CD14-positive monocyte (primary cell): ENCODE data around the gene CAPN3. TPM values are rescaled to one million over a fixed set of nuclear protein-coding genes. Genes with fewer than 3 reads are reported as not detected.

Source experiments
- DNase-seq, 3 donors: peaks; one replicate each; pipeline ENCODE4 v3.0.0-alpha.2; 2011 to 2022
- H2AFZ ChIP-seq: 2 replicates; pipeline ENCODE4 v1.6.0; 2012; ENCODE audit warnings: mild to moderate bottlenecking, low read depth, low read length, inconsistent platforms; ENCODE audit not compliant: insufficient read depth, poor library complexity, severe bottlenecking
- H3K27ac ChIP-seq, 2 donors: 1 replicate in 1 of 2; 2 replicates in 1 of 2; pipeline ENCODE4 v1.5.1; 2012 to 2013; ENCODE audit warnings: low read length in 2 of 2, control low read depth in 1 of 2, inconsistent platforms in 1 of 2, low read depth in 1 of 2, mild to moderate bottlenecking in 1 of 2
- H3K27me3 ChIP-seq, 2 donors: one replicate each; pipeline versions ENCODE4 v1.6.0 to v1.6.1; 2011 to 2013; ENCODE audit warnings: low read length in 2 of 2; ENCODE audit not compliant: control insufficient read depth in 2 of 2, insufficient read depth in 2 of 2
- H3K36me3 ChIP-seq, 2 donors: replicated peaks in 1 of 2; 1 replicate in 1 of 2; 2 replicates in 1 of 2; pipeline versions ENCODE4 v1.5.1 to v1.6.1; 2012 to 2013; ENCODE audit warnings: low read length in 2 of 2, control low read depth in 1 of 2, inconsistent platforms in 1 of 2, mild to moderate bottlenecking in 1 of 2; ENCODE audit not compliant: insufficient read depth in 2 of 2, control insufficient read depth in 1 of 2
- H3K4me1 ChIP-seq, 2 donors: 1 replicate in 1 of 2; 2 replicates in 1 of 2; pipeline versions ENCODE4 v1.5.1 to v1.6.1; 2012 to 2013; ENCODE audit warnings: low read length in 2 of 2, control low read depth in 1 of 2, inconsistent platforms in 1 of 2, mild to moderate bottlenecking in 1 of 2, moderate library complexity in 1 of 2; ENCODE audit not compliant: insufficient read depth in 2 of 2, control insufficient read depth in 1 of 2
- H3K4me2 ChIP-seq: replicated peaks from 2 replicates; pipeline ENCODE3; 2012; ENCODE audit warnings: low read length, moderate library complexity, mild to moderate bottlenecking; ENCODE audit not compliant: poor library complexity, severe bottlenecking; ENCODE audit errors: extremely low read depth
- H3K4me3 ChIP-seq, 3 experiments: fragments of 200-600 bp in 1 of 3; sonication (generic) in 1 of 3; replicated peaks in 1 of 3; 1 replicate in 2 of 3; 2 replicates in 1 of 3; pipeline ENCODE4 v1.5.1; 2011 to 2013; ENCODE audit warnings: low read length in 3 of 3, mild to moderate bottlenecking in 3 of 3, control low read depth in 2 of 3, low read depth in 2 of 3, inconsistent platforms in 1 of 3, moderate library complexity in 1 of 3
- H3K79me2 ChIP-seq: 2 replicates; pipeline ENCODE4 v1.6.0; 2012; ENCODE audit warnings: mild to moderate bottlenecking, control low read depth, inconsistent platforms, low read length, moderate library complexity; ENCODE audit not compliant: insufficient read depth
- H3K9ac ChIP-seq: 2 replicates; pipeline ENCODE4 v1.6.0; 2017; ENCODE audit warnings: low read length, mild to moderate bottlenecking; ENCODE audit not compliant: insufficient read depth, poor library complexity, severe bottlenecking
- H3K9me3 ChIP-seq, 2 donors: replicated peaks in 1 of 2; 1 replicate in 1 of 2; 2 replicates in 1 of 2; pipeline versions ENCODE4 v1.5.1 to v1.6.1; 2012 to 2013; ENCODE audit warnings: low read length in 2 of 2, control low read depth in 1 of 2; ENCODE audit not compliant: control insufficient read depth in 1 of 2, insufficient read depth in 1 of 2
- H4K20me1 ChIP-seq: 2 replicates; pipeline ENCODE4 v1.6.0; 2012; ENCODE audit warnings: mild to moderate bottlenecking, low read length, control low read depth, moderate library complexity; ENCODE audit not compliant: insufficient read depth
- H3K27ac Mint-ChIP-seq, 7 donors: one replicate each; pipeline ENCODE4 v1.8.0; 2020; ENCODE audit warnings: mild to moderate bottlenecking in 7 of 7, mixed read lengths in 7 of 7, moderate library complexity in 6 of 7, inconsistent platforms in 2 of 7
- H3K27me3 Mint-ChIP-seq, 3 donors: one replicate each; pipeline ENCODE4 v1.8.0; 2021 to 2022; ENCODE audit warnings: low read depth in 3 of 3, mild to moderate bottlenecking in 3 of 3, mixed read lengths in 3 of 3, moderate library complexity in 3 of 3, inconsistent platforms in 1 of 3
- H3K36me3 Mint-ChIP-seq, 2 donors: one replicate each; pipeline ENCODE4 v1.8.0; 2020; ENCODE audit warnings: mixed read lengths in 2 of 2, inconsistent platforms in 1 of 2, mild to moderate bottlenecking in 1 of 2
- H3K4me1 Mint-ChIP-seq: one replicate; pipeline ENCODE4 v1.8.0; 2020; ENCODE audit warnings: mild to moderate bottlenecking, mixed read lengths
- H3K4me3 Mint-ChIP-seq, 2 donors: one replicate each; pipeline ENCODE4 v1.8.0; 2020; ENCODE audit warnings: mild to moderate bottlenecking in 2 of 2, mixed read lengths in 2 of 2, moderate library complexity in 1 of 2
- H3K9me3 Mint-ChIP-seq, 7 donors: one replicate each; pipeline ENCODE4 v1.8.0; 2020 to 2022; ENCODE audit warnings: mixed read lengths in 7 of 7, mild to moderate bottlenecking in 6 of 7, moderate library complexity in 6 of 7, inconsistent platforms in 2 of 7
- CTCF ChIP-seq: fragments of 200-600 bp; IDR thresholded peaks from one replicate; pipeline ENCODE4 v1.8.0; 2022; ENCODE audit warnings: antibody characterized with exemption, mild to moderate bottlenecking
- WGBS: methylation state at CpG from one replicate; pipeline ENCODE4 v1.1.5; 2013; ENCODE audit warnings: missing lambda C conversion rate; ENCODE audit not compliant: insufficient coverage; 5-methylcytosine and 5-hydroxymethylcytosine counted together
- intact Hi-C, 2 donors: fragments of 100-400 bp; cut with micrococcal nuclease; formaldehyde crosslinking; loops; one replicate each; pipeline versions ENCODE4 v1.15.0 to v1.15.1; 2023
- polyA plus RNA-seq, 3 donors: library from polyadenylated mRNA; depleted of rRNA in 1 of 3; unstranded in 2 of 3; stranded (reverse) in 1 of 3; fragments of 300-500 nt in 2 of 3; fragments of >200 nt in 1 of 3; fragmentation: Illumina TruSeq in 2 of 3; gene quantifications; 1 replicate in 2 of 3; 2 replicates in 1 of 3; pipeline ENCODE4 v1.2.3, GENCODE V29; 2012 to 2021

CAPN3 gene
- polyA plus RNA-seq, 3 donors: 2.9 to 76.5 (median 3.6) TPM

- Mint-ChIP-seq H3K4me1 (peaks cover 19% of the 10 kb centered on the region), H3K27ac (peak overlapping the region in 1 of 7 donors; percentile 15), H3K4me3 (no peak overlapping the region), H3K36me3 (peaks cover 45 to 59% of the 10 kb centered on the region in 2 donors), H3K9me3 (no peaks in the 10 kb centered on the region), H3K27me3 (peaks cover 0 to 2% (median 1%) of the 10 kb centered on the region in 3 donors)
- Histone ChIP-seq H3K4me3 (no peak overlapping the region), H3K9ac (no peak overlapping the region), H3K36me3 (peaks cover 38 to 74% of the 10 kb centered on the region in 2 donors), H2AFZ (no peak overlapping the region), H3K4me2 (no peak overlapping the region), H3K9me3 (no peaks in the 10 kb centered on the region), H3K4me1 (peaks cover 8 to 14% of the 10 kb centered on the region in 2 donors), H3K27ac (no peak overlapping the region), H4K20me1 (peaks cover 26% of the 10 kb centered on the region), H3K79me2 (no peaks in the 10 kb centered on the region), H3K27me3 (no peaks in the 10 kb centered on the region)
- no peak for TF ChIP-seq CTCF
- intact Hi-C loops: no loop called here
- WGBS: 100% methylated on average over 1 of the region's 6 CpGs
- DNase-seq: no peak
Observed at GRCh38 chr15:42405863-42406482, 46.7 kb downstream of the CAPN3 start.

GRCh38 chr15:42408178-42408577 is 48.9 kb downstream of the CAPN3 start:
- no peaks in the 10 kb centered on the region for H3K9me3 ChIP-seq
- H3K79me2 ChIP-seq: no peaks in the 10 kb centered on the region
- H3K27ac ChIP-seq: no peak overlapping the region
- Mint-ChIP-seq H3K36me3 (peaks cover 48 to 62% of the 10 kb centered on the region in 2 donors), H3K27me3 (peaks cover 0 to 2% (median 1%) of the 10 kb centered on the region in 3 donors), H3K4me1 (no peaks in the 10 kb centered on the region), H3K27ac (peak overlapping the region in 5 of 7 donors; percentile 27 to 84 (median 78)), H3K4me3 (no peak overlapping the region), H3K9me3 (no peaks in the 10 kb centered on the region)
- no peak overlapping the region for H3K4me3 ChIP-seq
- H2AFZ ChIP-seq: no peak overlapping the region
- no peaks in the 10 kb centered on the region for H3K4me1 ChIP-seq
- H3K9ac ChIP-seq: no peak overlapping the region
- TF ChIP-seq CTCF: no peak
- intact Hi-C loops: no loop called here
- peaks cover 46 to 74% of the 10 kb centered on the region in 2 donors for H3K36me3 ChIP-seq
- H3K4me2 ChIP-seq: no peak overlapping the region
- 94% methylated on average over 2 of the region's 4 CpGs for WGBS
- H4K20me1 ChIP-seq: peaks cover 43% of the 10 kb centered on the region
- no peaks in the 10 kb centered on the region for H3K27me3 ChIP-seq
- DNase-seq: no peak
